COR-L47 (cell line): Measurements from ENCODE around the gene ELOVL5.
"Not testable (repeated sequence)": the region's sequence is repeated elsewhere in the genome, so short reads cannot be mapped to it uniquely, and the experiment has no call there.

Source experiments
- DNase-seq: peaks from one replicate; lab custom pipeline; 2025; lab: John Stamatoyannopoulos, UW

The ELOVL5 gene, protein sequence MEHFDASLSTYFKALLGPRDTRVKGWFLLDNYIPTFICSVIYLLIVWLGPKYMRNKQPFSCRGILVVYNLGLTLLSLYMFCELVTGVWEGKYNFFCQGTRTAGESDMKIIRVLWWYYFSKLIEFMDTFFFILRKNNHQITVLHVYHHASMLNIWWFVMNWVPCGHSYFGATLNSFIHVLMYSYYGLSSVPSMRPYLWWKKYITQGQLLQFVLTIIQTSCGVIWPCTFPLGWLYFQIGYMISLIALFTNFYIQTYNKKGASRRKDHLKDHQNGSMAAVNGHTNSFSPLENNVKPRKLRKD

DNA sequence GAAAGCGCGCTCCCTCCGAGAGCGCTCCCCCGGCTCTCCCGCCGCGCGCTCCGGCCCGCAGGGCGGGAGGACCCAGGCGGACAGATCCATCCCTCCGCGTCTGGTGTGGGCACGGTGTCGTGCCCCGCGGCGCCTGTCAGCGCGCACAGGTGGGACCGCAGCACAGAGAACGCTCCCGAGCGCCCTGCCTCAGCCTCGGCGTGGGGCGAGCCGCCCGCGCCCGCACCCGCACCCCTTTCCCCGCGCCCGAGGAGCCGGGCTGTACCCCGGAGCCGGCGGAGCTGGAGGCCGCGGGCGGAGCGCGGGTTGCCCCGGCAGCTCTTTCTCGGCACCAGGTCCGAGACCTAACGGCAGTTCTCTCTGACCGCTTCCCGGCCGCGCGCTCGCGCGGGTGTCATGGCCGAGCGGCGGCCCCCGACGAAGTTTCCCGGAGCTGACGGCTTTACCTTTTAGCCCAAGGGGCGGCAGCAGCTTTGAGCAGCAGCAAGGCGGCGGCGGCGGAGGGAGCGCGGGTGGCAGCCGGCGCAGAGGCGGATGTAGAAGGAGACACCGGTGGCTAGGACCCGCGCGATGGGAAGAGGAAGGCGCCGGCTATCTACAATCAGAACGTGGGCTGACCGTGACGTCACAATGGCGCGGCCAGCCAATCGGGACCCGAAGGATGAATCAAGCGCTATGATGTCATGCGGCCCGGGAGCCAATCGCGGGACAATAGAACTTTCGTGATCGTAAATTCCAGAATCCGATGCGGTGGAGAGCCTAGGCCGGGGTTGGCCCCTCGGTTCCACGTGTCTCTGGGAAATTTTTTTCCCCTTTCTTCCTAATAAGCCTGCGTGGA lies at the start of gene ELOVL5:
Gene ELOVL5 (minus strand): TSS at position 580 of the 838 bp plus-strand sequence. CDS start 53,251 bp downstream, outside the sequence.
- peak; percentile 95 for DNase-seq

DNA sequence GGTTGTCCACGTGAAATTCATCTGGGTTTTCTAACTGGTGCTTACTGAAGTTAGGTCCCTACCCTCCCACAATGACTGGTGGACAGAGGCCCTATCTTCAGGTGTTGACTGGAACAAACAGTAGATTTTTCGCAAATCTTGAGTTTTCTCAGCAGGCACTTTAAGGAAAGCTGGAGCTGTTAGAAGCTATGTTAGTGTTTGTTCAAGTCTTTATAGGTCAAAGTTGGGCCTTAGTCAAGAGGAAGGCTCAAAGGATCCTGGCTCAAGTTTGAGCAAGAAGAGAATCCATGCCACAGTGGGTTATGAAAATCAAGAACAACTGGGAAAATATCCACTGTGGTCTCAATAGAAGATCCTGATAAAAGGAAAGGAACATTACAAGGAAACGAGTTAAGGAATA lies 48.5 kb upstream of the ELOVL5 start:
- DNase-seq = no peak

DNA sequence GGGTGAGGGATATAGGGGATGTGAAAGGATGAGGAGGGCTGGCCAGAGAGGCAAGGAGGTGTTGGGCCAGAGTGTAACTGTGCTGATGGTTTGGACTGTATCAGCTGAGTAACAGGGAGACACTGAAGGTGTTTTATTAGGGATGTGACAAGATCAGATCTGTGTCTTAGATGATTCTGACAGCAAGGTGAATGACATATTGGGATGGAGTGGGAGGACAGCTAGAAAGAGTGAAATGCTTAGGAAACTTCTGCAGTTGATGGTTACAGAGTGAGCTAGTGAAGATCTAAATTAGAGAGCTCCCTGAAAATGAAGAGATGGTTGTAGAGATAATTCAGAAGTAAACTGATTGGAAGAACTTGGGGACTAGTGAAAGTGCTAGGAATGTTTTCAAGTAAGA lies 47.2 kb upstream of the ELOVL5 start:
- no peak for DNase-seq

DNA sequence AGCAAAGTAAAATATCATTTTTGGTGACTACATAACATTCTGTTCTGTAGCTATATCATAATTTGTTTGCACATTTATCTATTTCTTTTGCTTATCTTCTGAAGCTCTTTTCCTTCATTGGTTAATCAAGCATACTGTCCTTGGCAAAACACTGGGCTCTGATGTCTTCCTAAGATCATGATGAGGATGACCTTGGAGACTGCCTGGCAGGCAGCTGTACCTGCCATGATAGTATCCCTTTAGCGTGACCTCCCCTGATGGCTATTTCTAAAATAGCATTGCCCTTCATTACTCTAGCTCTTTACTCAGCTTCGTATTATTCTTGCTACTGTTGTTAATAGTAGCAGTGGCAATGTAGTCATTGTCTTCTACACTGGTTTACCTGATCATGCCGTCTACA lies 46.0 kb upstream of the ELOVL5 start:
- no peak for DNase-seq

DNA sequence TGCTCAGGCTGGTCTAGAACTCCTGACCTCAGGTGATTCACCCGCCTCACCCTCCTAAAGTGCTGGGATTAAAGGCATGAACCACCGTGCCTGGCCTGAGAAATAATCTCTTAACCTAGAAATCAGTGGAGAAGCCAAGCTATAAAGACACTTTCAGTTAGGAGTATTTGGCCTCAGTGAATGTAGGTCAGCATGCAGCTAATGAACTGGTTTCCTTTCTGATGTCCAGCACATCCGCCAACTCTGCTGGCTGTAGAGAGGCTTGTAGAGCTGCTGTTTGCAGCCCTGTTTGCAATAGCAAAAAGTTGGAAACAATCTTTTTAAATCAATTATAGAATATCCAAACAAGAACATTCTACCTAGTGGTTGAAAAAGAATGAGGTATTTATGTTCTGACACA lies 42.4 kb upstream of the ELOVL5 start:
- DNase-seq = no peak

DNA sequence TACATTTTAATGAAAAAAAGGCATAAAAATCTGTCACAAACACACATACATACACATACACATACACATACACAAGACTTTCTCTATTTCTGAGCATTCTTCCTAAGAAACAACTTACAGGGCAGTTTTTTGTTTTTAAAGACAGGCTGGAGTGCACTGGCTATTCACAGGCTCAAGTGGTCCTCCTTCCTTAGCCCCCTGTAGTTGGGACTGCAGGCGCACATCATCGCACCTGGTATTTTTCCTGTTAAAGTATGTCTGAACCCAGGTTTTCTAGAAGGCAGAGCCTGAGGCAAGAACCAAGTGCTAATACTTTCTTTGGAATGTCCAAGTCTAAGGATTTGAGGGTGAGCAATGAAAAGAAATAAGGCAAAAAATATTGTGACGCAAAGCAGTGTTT lies 41.3 kb upstream of the ELOVL5 start:
- DNase-seq = no peak

DNA sequence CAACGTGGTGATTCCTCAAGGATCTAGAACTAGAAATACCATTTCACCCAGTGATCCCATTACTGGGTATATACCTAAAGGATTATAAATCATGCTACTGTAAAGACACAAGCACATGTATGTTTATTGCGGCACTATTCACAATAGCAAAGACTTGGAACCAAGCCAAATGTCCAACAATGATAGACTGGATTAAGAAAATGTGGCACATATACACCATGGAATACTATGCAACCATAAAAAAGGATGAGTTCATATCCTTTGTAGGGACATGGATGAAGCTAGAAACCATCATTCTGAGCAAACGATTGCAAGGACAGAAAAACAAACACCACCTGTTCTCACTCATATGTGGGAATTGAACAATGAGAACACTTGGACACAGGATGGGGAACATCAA lies 39.9 kb upstream of the ELOVL5 start:
- DNase-seq = not testable (repeated sequence)

DNA sequence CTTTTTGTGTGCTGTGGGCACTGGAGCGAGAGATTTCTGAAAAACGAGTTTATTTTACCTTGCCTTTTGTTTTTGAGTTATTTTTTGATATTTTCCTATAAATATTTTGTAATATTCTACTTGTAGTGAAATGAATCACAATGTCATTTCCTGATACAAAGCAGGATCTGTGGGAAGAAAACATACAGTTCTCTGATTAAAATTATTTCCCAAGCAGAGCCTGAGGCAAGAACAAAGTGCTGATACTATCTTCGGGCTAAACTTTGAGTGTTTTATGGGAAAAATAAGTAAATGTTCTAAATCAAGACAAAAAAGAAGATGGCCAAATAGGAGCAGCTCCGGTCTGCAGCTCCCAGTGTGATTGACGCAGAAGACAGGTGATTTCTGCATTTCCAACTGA lies 33.7 kb upstream of the ELOVL5 start:
- DNase-seq = no peak

DNA sequence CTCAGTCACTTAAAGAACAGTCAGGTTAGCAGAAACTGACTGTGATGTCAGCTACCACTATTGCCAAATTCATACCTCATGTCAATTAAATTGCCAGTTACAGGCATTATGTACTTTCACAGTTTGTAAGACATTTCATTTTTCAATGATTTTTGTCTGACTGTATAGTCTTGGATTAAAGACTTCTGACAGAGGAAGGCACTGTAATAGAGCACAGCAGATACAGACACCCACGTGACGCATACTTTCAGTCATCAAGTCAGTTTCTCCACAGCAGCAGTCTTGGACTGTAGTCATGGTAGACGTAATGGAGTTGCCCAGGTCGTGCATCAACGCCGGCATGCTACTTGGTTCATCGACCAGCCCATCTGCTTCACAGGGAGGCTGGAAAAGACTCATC lies 29.5 kb upstream of the ELOVL5 start:
- no peak for DNase-seq

DNA sequence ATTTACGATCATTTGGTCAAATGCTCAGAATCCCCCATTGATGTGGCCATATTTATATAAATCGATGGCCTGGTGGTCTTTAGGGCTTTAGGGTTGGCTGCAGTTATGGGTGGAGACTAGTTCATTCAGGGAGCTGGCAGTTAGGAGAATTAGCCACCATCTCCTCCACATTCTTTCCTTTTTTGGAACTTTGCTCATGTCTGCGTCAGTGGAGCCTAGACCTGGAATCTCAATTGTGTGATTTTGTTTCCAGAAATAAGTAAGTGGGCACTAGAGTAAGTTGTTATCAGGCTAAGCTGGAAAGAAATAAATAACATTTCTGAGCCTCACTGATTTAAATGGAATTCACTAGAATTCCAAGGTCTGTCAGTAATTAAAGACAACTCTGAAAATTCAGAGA lies 29.0 kb upstream of the ELOVL5 start:
- DNase-seq = no peak

DNA sequence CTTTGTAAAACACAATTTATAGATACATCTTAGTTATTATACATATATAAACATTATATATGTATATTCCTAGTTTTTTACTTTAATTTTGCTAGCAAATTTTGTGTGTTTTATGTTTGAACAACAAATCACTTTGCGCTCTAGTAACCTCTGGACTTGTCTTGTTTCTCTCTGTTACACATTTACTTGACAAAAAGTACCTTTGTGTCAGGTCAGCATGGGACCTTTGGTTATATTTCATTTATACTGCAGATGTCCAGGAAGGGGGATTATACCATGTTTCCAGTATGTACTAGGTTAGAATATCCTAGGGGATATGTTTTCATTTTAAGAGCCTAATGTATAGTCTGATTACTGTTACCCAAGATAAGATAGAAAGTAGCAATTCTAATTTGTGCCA lies 28.5 kb upstream of the ELOVL5 start:
- no peak for DNase-seq

DNA sequence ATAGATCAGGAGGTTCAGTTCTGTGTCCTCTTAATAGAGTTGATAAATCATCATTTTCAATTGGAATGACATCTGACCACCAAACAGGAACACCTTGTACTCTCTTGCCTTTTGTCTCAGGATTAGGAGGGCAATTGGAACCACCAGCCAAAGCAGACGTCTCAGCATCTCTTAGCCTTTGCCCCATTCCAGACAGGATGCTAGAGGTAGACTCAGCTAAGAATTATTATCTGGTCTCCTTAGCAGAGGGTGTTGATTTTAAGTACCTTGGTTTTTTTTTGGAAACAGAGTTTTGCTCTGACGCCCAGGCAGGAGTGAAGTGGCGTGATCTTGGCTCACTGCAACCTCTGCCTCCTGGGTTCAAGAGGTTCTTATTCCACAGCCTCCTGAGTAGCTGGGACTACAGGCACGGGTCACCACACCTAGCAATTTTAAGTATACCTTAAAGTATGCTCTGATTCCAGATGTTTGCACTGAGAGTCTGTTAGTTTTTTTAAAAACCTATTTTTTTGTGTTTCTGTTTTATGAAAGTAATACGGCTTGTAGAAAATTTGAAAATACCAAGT lies 28.0 kb upstream of the ELOVL5 start:
- no peak for DNase-seq

DNA sequence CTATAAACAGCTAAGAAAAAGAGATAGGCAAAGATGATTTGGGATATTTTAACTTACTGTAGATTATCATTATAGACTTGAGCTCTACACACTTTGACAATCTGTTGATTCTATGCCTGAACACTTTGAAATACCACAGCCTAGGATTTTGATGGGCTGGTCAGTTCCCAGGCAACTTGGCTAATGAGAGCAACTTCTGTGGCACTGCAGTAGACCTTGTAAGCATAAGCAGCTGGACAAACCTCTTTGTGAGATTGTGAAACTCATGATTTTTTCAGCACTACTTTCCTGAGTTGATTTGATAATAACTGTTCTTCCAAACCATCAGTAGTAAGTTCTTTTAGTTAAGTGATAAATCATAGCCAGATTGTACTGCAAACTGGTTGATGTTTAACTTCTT lies 27.1 kb upstream of the ELOVL5 start:
- DNase-seq = no peak

DNA sequence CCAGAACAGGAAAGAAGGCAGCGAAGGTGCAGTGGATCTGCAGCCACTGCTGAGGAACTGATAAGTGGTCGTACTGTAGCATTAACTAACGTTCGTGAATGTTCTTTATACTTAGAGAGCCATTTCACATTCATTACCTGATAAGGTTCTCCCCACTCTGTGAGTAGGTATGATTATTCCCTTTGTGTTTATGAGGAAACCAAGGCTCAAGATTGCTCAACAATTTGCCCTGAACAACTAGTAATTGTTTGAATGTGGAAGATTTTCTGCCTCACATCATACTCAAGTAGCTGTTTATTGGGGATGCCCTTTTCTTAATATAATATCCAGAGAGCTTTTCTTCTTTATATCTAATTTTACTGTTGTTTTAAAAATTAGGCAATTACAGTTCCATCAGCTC lies 24.9 kb upstream of the ELOVL5 start:
- no peak for DNase-seq

DNA sequence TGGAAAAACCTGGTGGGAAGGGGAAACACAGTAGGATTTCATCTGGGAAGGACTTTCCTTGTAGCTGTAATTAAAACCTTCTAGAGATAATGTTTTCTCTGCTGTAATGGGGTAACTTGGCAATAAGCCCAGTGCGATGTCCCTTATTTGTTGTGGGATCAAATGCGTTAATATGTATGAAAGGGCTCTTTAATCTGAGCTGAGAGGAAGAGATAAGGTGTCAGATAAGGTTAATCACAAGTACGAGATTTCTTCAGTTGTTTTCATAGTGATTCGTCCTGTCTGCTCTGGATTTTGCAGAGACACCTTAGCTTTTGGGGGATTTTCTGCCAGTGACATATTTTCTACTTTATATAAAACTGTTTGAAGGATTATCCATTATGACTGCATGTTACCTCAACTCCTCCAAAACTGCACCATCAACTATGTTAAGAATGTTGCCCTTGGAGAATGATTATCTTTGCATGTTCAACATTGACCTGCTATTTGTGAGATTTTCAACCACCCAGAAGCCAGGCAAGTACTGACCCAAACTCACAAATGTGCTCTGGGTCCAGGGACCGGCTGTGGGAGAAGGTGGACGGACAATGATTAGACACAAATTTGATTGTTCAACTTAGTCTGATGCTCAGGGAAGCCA lies 21.2 kb upstream of the ELOVL5 start:
- peak; percentile 17 for DNase-seq

DNA sequence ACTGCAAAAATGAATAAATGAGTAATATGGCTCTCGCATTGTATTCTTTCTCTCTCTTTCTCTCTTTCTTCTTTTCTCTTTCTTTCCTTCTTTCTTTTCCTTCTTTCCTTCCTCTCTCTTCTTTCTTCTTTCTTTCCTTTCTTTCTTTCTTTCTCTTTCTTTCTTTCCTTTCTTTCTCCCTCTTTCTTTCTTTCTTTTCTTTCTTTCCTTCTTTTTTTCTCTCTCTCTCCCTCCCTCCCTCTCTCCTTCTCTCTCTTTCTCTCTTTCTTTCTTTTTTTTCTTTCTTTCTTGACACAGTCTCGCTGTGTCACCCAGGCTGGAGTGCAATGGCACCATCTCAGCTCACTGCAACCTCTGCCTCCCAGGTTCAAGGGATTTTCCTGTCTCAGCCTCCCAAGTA lies 20.3 kb upstream of the ELOVL5 start:
- no peak for DNase-seq

DNA sequence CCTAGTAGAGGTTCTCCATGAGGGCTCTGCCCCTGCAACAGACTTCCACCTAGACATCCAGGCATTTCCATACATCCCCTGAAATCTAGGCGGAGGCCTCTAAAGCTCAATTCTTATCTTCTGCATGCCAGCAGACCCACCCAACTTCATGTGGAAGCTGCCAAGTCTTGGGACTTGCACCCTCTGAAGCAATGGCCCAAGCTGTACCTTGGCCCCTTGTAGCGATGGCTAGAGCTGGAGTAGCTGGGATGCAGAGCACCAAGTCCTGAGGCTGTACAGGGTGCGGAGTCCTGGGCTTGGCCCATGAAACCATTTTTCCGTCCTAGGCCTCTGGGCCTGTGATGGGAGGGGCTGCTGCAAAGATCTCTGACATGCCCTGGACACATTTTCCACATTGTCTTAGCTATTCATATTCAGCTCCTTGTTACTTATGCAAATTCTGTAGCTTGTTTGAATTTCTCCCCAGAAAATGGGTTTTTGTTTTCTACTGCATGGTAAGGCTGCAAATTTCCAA lies 17.4 kb upstream of the ELOVL5 start:
- DNase-seq = no peak

DNA sequence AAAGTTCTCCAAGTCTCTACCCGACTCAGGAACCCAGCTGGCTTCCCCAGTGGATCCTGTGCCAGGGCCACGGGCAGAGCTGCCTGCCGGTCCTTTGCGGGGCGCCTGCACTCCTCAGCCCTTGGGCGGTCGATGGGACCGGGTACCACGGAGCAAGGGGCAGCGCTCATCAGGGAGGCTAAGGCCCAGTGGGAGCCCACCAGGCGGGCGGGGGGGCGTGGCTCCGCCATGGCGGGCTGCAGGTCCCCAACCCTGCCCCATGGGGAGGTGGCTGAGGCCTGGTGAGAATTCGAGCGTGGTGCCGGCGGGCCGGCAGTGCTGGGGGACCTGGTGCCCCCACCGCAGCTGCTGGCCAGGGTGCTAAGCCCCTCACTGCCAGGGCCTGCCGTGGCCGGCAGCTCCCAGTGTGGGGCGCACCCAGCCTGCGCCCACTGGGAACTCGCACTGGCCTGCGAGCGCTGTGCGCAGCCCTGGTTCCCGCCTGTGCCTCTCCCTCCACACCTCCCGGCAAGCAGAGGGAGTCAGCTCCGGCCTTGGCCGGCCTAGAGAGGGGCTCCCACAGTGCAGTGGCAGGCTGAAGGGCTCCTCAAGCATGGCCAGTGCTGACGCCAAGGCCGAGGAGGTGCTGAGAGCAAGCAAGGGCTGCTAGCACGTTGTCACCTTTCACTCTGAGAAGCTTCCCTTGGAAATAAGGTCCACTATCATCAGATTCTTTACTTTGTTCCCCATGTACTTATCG lies 14.8 kb upstream of the ELOVL5 start:
- DNase-seq = no peak

DNA sequence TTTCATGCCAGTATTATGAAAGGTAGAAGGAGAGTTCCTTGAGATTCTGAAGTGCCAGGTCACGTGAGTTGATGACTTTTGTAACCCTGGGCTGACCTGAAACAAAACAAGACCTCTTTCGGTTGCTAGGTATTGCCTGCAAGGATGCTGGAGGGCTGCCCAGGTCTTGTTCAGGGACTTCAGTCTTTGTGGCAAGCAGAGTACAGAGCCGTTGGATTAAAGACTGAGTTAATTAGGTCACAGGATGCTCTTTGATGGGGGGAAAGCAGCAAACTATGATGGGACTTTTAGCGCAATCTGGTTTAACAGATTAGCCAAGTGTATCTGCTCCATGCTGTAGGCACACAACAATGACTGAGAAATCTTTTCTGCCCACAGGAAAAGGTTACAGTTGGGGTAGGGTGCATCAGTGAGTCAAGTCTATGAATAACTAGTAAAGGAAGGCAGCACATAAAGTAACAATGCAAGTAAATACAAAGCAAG lies 12.8 kb upstream of the ELOVL5 start:
- DNase-seq = no peak

DNA sequence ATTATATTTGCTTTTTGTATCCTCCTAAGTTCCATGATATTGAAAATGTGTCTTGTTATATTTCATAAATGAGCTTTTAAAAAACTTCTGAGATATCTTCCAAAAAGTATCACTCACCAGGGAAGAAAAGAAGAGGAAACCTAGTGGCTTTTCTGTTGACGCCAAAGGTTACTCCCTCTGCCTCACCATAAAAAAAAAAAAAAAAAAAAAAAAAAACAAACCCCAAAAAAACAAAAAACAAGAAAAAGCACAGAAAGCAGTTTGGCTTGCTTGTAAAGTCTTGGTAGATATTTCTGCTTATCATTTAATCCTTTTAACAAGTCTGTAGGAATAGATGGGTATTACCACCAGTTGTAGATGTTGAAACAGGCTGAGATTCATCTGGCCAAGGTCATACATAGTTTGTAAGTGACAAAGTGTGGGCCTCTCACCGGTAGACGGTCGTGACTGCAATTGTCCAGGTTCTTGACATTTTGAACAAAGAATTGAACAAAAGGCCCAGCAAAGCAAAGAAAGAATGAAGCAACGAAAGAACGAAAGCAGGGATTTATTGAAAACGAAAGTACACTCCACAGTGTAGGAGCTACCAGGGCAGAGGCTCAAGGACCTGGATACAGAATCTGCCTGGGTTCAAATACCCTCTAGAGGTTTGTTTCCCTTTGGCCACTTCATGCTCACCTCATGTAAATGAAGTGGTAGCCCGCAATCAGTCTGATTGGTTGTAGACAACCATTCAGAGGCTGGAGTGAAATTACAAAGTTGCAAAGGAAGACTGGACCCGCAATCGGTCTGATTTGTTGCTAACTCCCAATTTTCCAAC lies 11.6 kb upstream of the ELOVL5 start:
- DNase-seq = no peak

DNA sequence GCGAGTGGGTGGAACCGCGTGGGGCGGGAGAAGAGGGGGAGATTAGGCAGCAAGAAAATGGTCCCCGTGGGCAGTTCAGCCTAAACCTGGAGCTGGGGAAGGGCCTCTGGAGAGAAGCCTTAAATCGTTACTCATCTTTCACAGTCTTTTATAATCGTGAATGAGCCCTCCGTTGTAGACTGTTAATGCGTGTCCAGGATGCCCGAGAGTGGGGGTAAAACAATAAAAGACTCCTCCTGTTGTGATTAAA lies 11.0 kb upstream of the ELOVL5 start:
- DNase-seq = no peak
